GM23338 (cell line): ENCODE measurements around the gene OGFOD2. TPM values are rescaled to one million over a fixed set of nuclear protein-coding genes. Genes with fewer than 3 reads are reported as not detected.

Experiments used
- ATAC-seq: fragments of 200-7000 bp; cut with Tn5 transposase; 3 replicates; pipeline ENCODE4 v1.9.1; 2020
- DNase-seq: peaks from one replicate; pipeline ENCODE4 v3.0.0-alpha.2; 2015; ENCODE audit warnings: low spot score
- H2AFZ ChIP-seq: fragments of 200-600 bp; sonication (generic); 2 replicates; pipeline ENCODE4 v1.8.0; 2016; ENCODE audit warnings: antibody characterized with exemption, mild to moderate bottlenecking, moderate library complexity
- H3F3A ChIP-seq: fragments of 200-600 bp; sonication (generic); replicated peaks from 2 replicates; pipeline ENCODE4 v1.8.0; 2017; ENCODE audit warnings: antibody characterized with exemption, mixed run types, low read depth
- H3K27ac ChIP-seq: fragments of 200-600 bp; sonication (generic); 2 replicates; pipeline ENCODE4 v1.6.1; 2016; ENCODE audit warnings: low read depth
- H3K27me3 ChIP-seq: fragments of 200-600 bp; sonication (generic); 2 replicates; pipeline ENCODE4 v1.8.0; 2016; ENCODE audit warnings: mild to moderate bottlenecking, mixed run types, moderate library complexity; ENCODE audit not compliant: insufficient read depth
- H3K36me3 ChIP-seq: fragments of 200-600 bp; sonication (generic); 2 replicates; pipeline ENCODE4 v1.8.0; 2016; ENCODE audit warnings: mild to moderate bottlenecking; ENCODE audit not compliant: insufficient read depth
- H3K4me1 ChIP-seq: fragments of 200-600 bp; sonication (generic); 2 replicates; pipeline ENCODE4 v1.8.0; 2016; ENCODE audit warnings: mild to moderate bottlenecking, moderate library complexity; ENCODE audit not compliant: insufficient read depth
- H3K4me2 ChIP-seq: fragments of 200-600 bp; sonication (generic); 2 replicates; pipeline ENCODE4 v1.7.1; 2017; ENCODE audit warnings: mixed run types
- H3K4me3 ChIP-seq: fragments of 200-600 bp; sonication (generic); 2 replicates; pipeline ENCODE4 v1.6.1; 2016; ENCODE audit warnings: mixed run types
- H3K79me2 ChIP-seq: fragments of 200-600 bp; sonication (generic); replicated peaks from 2 replicates; pipeline ENCODE4 v1.8.0; 2017; ENCODE audit warnings: mild to moderate bottlenecking; ENCODE audit not compliant: insufficient read depth
- H3K9me2 ChIP-seq: fragments of 200-600 bp; sonication (generic); 2 replicates; pipeline ENCODE4 v1.8.0; 2017; ENCODE audit not compliant: insufficient read depth
- H4K20me1 ChIP-seq: fragments of 200-600 bp; sonication (generic); replicated peaks from 2 replicates; pipeline ENCODE4 v1.8.0; 2017; ENCODE audit warnings: mild to moderate bottlenecking; ENCODE audit not compliant: insufficient read depth
- H3K27ac Mint-ChIP-seq: 2 replicates; pipeline ENCODE4 v1.8.0; 2020; ENCODE audit warnings: inconsistent platforms, mild to moderate bottlenecking, moderate library complexity, mixed read lengths
- H3K27me3 Mint-ChIP-seq: 3 replicates; pipeline ENCODE4 v1.8.0; 2022; ENCODE audit warnings: low read depth, mild to moderate bottlenecking, moderate library complexity, mixed read lengths, inconsistent platforms; ENCODE audit not compliant: insufficient read depth, poor library complexity
- H3K36me3 Mint-ChIP-seq: 3 replicates; pipeline ENCODE4 v1.8.0; 2021; ENCODE audit warnings: low read depth, mild to moderate bottlenecking, inconsistent platforms, moderate library complexity, mixed read lengths
- H3K4me1 Mint-ChIP-seq: 3 replicates; pipeline ENCODE4 v1.8.0; 2020; ENCODE audit warnings: mild to moderate bottlenecking, inconsistent platforms, mixed read lengths
- H3K4me3 Mint-ChIP-seq: 3 replicates; pipeline ENCODE4 v1.8.0; 2021; ENCODE audit warnings: moderate library complexity, mild to moderate bottlenecking, inconsistent platforms, mixed read lengths
- H3K9me3 Mint-ChIP-seq: 3 replicates; pipeline ENCODE4 v1.8.0; 2020; ENCODE audit warnings: moderate library complexity, mild to moderate bottlenecking, inconsistent platforms, mixed read lengths
- CREB1 ChIP-seq: fragments of 250-450 bp; sonication (Bioruptor Pico); IDR thresholded peaks from 2 replicates; pipeline ENCODE4 v1.5.0; 2020; ENCODE audit warnings: low read depth, mild to moderate bottlenecking, moderate library complexity
- JUNB ChIP-seq: IDR thresholded peaks from one replicate; pipeline ENCODE4 v1.6.1; 2016; ENCODE audit warnings: antibody characterized with exemption; ENCODE audit not compliant: unreplicated experiment
- POLR2AphosphoS5 ChIP-seq: IDR thresholded peaks from 2 replicates; pipeline ENCODE4 v1.6.1; 2016; ENCODE audit warnings: antibody characterized with exemption, low read depth
- STAT1 ChIP-seq: IDR thresholded peaks from one replicate; pipeline ENCODE4 v1.6.1; 2016; ENCODE audit warnings: antibody characterized with exemption; ENCODE audit not compliant: unreplicated experiment
- ZNF331 ChIP-seq: fragments of 250-450 bp; sonication (Bioruptor Pico); IDR thresholded peaks from 2 replicates; pipeline ENCODE4 v1.5.0; 2020; ENCODE audit warnings: low read depth, mild to moderate bottlenecking, moderate library complexity
- ZNF462 ChIP-seq: fragments of 250-450 bp; sonication (Bioruptor Pico); IDR thresholded peaks from 2 replicates; pipeline ENCODE4 v1.5.0; 2020; ENCODE audit warnings: mild to moderate bottlenecking, moderate library complexity
- polyA plus RNA-seq: library from polyadenylated mRNA; unstranded; fragments of >200 nt; fragmentation: Nextera tagmentation; extraction: Ambion mirVana; gene quantifications from 2 replicates; pipeline ENCODE4 v1.2.1, GENCODE V29; 2016
- total RNA-seq: library from RNA; depleted of rRNA; stranded (reverse); fragments of >200 nt; shearing (Covaris generic); gene quantifications from 2 replicates; pipeline ENCODE4 v1.2.3, GENCODE V29; 2014

The OGFOD2 gene
- total and polyA plus RNA-seq, 2 experiments from 2014 or later: 13.1 to 16.1 TPM

- TF ChIP-seq ZNF462 (CRISPR knock-in tag) (no peak), JUNB (no peak), POLR2AphosphoS5 (no peak)
Observed at GRCh38 chr12:122995503-122996187, 20.6 kb downstream of the OGFOD2 start (continued).

- no peaks in the 10 kb centered on the region for H3K9me2 ChIP-seq
- no peaks in the 10 kb centered on the region for H3K36me3 ChIP-seq
- H3K27ac ChIP-seq: no peak overlapping the region
- no peak overlapping the region for H3K4me3 Mint-ChIP-seq
- H3K4me2 ChIP-seq: no peak overlapping the region
- no peaks in the 10 kb centered on the region for H3F3A ChIP-seq
- H3K27me3 ChIP-seq: no peaks in the 10 kb centered on the region
- H3K27me3 Mint-ChIP-seq: peaks cover 13% of the 10 kb centered on the region
- ATAC-seq (no peak), DNase-seq (no peak)
- H4K20me1 ChIP-seq: no peaks in the 10 kb centered on the region
- H3K79me2 ChIP-seq: no peaks in the 10 kb centered on the region
- H3K9me3 Mint-ChIP-seq: no peaks in the 10 kb centered on the region; the same call in 2 of the 3 replicates
- H2AFZ ChIP-seq: no peak overlapping the region
- no peaks in the 10 kb centered on the region for H3K36me3 Mint-ChIP-seq
- no peaks in the 10 kb centered on the region for H3K4me1 ChIP-seq
- H3K27ac Mint-ChIP-seq: no peak overlapping the region
- H3K4me3 ChIP-seq: no peak overlapping the region
- H3K4me1 Mint-ChIP-seq: no peaks in the 10 kb centered on the region
- no peak for TF ChIP-seq ZNF331 (CRISPR knock-in tag)
- no peak for TF ChIP-seq STAT1
- TF ChIP-seq ZNF462 (CRISPR knock-in tag): no peak
- no peak for TF ChIP-seq JUNB
- no peak for TF ChIP-seq CREB1 (CRISPR knock-in tag)
Observed at GRCh38 chr12:122996188-122996601, 21.2 kb downstream of the OGFOD2 start.
